ENCODE results near the gene LBHD2. TPM values are rescaled to one million over a fixed set of nuclear protein-coding genes. Genes with fewer than 3 reads are reported as not detected.

The LBHD2 gene
- total RNA-seq, 2 experiments from 2014 or later = not detected

DNA sequence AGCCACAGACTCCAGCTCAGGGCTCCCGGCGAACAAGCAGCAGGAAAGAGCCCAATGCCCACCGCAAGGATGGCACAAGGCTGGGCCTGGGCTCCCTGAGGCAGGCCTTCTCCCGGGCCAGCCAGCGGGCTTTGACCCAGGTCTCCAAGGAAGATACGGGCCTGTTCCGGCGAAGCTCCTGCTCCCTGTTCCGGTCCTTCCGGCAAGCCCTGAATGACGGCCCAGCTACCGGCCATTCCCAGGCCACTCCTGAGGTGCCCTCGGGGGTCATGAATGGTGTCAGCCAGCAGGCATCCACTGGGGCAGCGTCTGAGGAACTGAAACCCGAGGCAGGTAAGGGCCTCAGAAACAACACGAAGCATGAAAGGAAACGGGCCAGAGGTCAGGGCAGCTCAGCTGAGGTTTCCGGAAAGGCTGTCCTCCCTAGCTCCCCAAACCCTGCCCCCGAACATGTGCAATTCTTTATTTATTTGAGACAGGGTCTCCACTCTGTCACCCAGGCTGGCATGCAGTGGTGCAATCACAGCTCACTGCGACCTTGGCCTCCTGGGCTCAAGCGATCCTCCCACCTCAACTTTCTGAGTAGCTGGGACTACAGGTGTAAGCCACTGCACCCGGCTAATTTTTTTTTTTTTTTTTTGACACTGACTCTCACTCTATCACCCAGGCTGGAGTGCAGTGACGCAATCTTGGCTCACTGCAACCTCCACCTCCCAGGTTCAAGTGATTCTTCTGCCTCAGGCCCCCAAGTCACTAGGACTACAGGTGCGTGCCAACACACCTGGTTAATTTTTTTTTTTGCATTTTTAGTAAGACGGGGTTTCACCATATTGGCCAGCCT, 16.5 kb downstream of the LBHD2 start:
- Mint-ChIP-seq H3K4me3 (no peak overlapping the region), H3K36me3 (ENCODE audit: low read depth) (no peaks in the 10 kb centered on the region), H3K27me3 (peaks cover 27% of the 10 kb centered on the region), H3K27ac (no peak overlapping the region), H3K4me1 (peaks cover 7% of the 10 kb centered on the region), H3K9me3 (no peaks in the 10 kb centered on the region)
- DNase-seq = no peak
- ChIA-PET CTCF (interaction anchor here (2.3 kb wide), 1 partner anchor 41 kb away, joined by 6 read pairs; no protein-coding TSS in a partner anchor), POLR2A (no interaction called here)

GRCh38 chr14:103101257-103101962, 17.4 kb downstream of the LBHD2 start:
- Mint-ChIP-seq H3K9me3 (no peaks in the 10 kb centered on the region), H3K36me3 (ENCODE audit: low read depth) (no peaks in the 10 kb centered on the region), H3K4me3 (no peak overlapping the region), H3K4me1 (peaks cover 7% of the 10 kb centered on the region), H3K27me3 (peaks cover 31% of the 10 kb centered on the region), H3K27ac (no peak overlapping the region)
- CTCF ChIA-PET = interaction anchor here (2.3 kb wide), 1 partner anchor 40 kb away, joined by 6 read pairs; no protein-coding TSS in a partner anchor
- POLR2A ChIA-PET = no interaction called here
- DNase-seq = no peak

GRCh38 chr14:103101963-103102688, 18.1 kb downstream of the LBHD2 start:
- DNase-seq = no peak
- POLR2A ChIA-PET = no interaction called here
- Mint-ChIP-seq H3K4me1 (peaks cover 7% of the 10 kb centered on the region), H3K36me3 (ENCODE audit: low read depth) (no peaks in the 10 kb centered on the region), H3K27ac (no peak overlapping the region), H3K4me3 (no peak overlapping the region), H3K27me3 (peaks cover 31% of the 10 kb centered on the region), H3K9me3 (no peaks in the 10 kb centered on the region)
- CTCF ChIA-PET = interaction anchor here (2.3 kb wide), 1 partner anchor 39 kb away, joined by 6 read pairs; no protein-coding TSS in a partner anchor

DNA sequence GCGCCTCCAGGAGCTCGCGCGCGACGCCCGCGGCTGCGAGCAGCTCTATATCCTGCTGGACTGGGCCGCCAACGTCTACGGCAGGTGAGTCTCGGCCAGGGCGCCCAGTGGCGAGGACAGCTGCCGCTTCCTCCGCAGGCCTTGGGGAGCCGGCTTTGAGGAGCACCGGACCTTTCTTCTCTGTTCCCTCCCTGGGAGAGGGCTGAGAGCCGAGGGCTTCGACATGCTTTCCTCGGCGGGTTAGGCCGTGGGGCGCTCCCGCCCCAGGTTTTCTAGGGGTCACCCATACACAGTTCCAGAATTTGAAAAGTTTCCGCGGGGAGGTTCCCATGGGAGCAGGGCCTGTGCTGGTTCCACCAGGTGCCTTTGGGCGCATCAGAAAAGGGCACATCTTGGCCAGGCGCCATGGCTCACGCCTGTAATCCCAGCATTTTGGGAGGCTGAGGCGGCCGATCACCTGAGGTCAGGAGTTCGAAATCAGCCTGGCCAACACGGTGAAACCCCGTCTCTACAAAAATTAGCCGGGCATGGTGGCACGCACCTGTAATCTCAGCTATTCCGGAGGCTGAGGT, 18.8 kb downstream of the LBHD2 start:
- Mint-ChIP-seq H3K4me3 (no peak overlapping the region), H3K9me3 (no peaks in the 10 kb centered on the region), H3K27ac (no peak overlapping the region), H3K4me1 (peaks cover 7% of the 10 kb centered on the region), H3K36me3 (ENCODE audit: low read depth) (no peaks in the 10 kb centered on the region), H3K27me3 (peaks cover 31% of the 10 kb centered on the region)
- ChIA-PET CTCF (interaction anchor here (0.6 to 2.3 kb wide), 2 partner anchors 39 to 449 kb away, joined by 3 to 6 read pairs; no protein-coding TSS in a partner anchor), POLR2A (no interaction called here)
- DNase-seq = no peak

DNA sequence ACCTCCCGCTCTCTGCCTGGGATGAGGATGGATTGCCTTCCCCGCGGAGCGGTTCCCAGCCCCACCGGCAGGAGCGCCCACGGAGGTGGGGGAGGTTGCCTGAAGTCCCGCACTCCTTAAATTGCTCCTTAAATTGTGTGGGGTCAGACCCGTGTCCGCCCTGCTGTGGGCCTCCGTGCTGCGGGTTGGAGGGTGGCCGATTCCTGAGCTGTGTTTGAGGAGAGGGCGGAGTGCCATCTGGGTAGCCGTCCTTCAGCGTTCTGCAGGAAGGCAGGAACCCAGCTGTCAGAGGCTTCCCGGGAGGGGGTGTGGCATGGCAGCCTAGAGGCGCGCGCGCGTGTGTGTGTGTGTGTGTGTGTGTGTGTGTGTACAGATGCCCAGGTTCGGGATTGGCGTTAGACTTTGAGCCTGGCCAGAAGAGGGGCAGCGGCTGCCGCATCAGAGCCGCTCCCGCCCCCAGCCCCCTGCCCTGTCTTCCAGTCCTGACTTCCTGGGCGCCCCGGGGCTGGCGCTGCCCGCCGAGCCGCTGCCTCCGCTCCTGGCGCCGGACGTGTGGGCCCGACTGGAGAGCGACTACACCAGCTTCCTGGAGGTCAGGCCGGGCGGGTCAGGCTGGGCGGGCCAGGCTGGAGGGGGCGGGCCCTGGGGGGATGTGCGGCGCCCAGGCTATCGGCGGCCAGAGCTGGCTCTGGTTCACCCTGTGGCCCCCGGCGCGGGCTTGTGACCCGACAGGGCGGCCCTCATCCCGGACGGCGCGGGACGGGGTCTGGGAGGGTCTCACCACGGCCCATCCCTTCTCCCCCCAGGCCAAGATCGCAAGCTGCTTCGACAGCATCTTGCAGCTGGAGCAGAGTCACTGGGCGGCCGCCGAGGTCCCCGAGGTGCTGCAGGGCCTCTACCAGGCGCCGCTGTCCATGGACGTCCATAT, 19.7 kb downstream of the LBHD2 start:
- H3K4me3 Mint-ChIP-seq = no peak overlapping the region
- POLR2A ChIA-PET = no interaction called here
- H3K4me1 Mint-ChIP-seq = peaks cover 7% of the 10 kb centered on the region

DNA sequence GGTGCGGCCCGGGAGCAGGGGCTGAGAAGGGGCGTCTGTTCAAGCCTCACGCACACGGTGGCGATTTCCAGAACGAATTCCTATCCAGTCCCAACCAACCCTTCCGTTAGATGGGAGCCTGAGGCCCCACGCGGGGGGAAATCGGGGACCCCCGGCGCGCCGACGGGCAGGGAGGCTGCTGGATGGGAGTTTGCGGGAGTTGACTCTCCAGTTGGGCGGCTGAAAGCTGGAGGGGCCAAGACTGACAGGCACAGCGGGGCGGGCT, 20.3 kb downstream of the LBHD2 start:
- CTCF ChIA-PET = interaction anchor here (0.6 to 3.0 kb wide), 33 partner anchors 8 to 557 kb away, joined by 3 to 25 read pairs (median 5); partner anchors contain the start of genes EXOC3L4 and LBHD2
- peaks cover 31% of the 10 kb centered on the region for H3K27me3 Mint-ChIP-seq
- H3K4me1 Mint-ChIP-seq = peaks cover 7% of the 10 kb centered on the region
- H3K27ac Mint-ChIP-seq = no peak overlapping the region
- POLR2A ChIA-PET = no interaction called here
- DNase-seq = no peak
- no peaks in the 10 kb centered on the region for H3K9me3 Mint-ChIP-seq
- no peak overlapping the region for H3K4me3 Mint-ChIP-seq
- no peaks in the 10 kb centered on the region for H3K36me3 Mint-ChIP-seq (ENCODE audit: low read depth)

More for the DNA sequence above, 19.7 kb downstream of the LBHD2 start:
- Mint-ChIP-seq H3K36me3 (ENCODE audit: low read depth) (no peaks in the 10 kb centered on the region), H3K27me3 (peaks cover 31% of the 10 kb centered on the region), H3K9me3 (no peaks in the 10 kb centered on the region), H3K27ac (no peak overlapping the region)
- CTCF ChIA-PET = interaction anchor here (0.6 to 3.0 kb wide), 11 partner anchors 8 to 450 kb away, joined by 3 to 25 read pairs (median 7); no protein-coding TSS in a partner anchor
- DNase-seq = no peak

- Mint-ChIP-seq H3K27ac (no peak overlapping the region), H3K4me1 (peaks cover 7% of the 10 kb centered on the region), H3K4me3 (no peak overlapping the region), H3K27me3 (peaks cover 31% of the 10 kb centered on the region), H3K9me3 (no peaks in the 10 kb centered on the region), H3K36me3 (ENCODE audit: low read depth) (no peaks in the 10 kb centered on the region)
- POLR2A ChIA-PET = interaction anchor here (0.7 kb wide), 1 partner anchor 290 kb away, joined by 3 read pairs; no protein-coding TSS in a partner anchor
- peak; percentile 69 for DNase-seq
- CTCF ChIA-PET = interaction anchor here (0.6 to 3.0 kb wide), 35 partner anchors 9 to 1213 kb away, joined by 3 to 25 read pairs (median 4); partner anchors contain the start of genes EXOC3L4 and LBHD2
Measured at GRCh38 chr14:103104654-103105452, 20.8 kb downstream of the LBHD2 start.

GRCh38 chr14:103105580-103106150, 21.7 kb downstream of the LBHD2 start:
- Mint-ChIP-seq H3K9me3 (no peaks in the 10 kb centered on the region), H3K27me3 (peaks cover 31% of the 10 kb centered on the region), H3K4me3 (no peak overlapping the region), H3K27ac (no peak overlapping the region), H3K36me3 (ENCODE audit: low read depth) (no peaks in the 10 kb centered on the region), H3K4me1 (peaks cover 7% of the 10 kb centered on the region)
- ChIA-PET POLR2A (no interaction called here), CTCF (interaction anchor here (0.9 to 3.0 kb wide), 21 partner anchors 10 to 411 kb away, joined by 3 to 25 read pairs (median 8); partner anchors contain the start of gene EXOC3L4)
- DNase-seq = peak; percentile 26

GRCh38 chr14:103107455-103107854, 23.4 kb downstream of the LBHD2 start:
- peaks cover 7% of the 10 kb centered on the region for H3K4me1 Mint-ChIP-seq
- H3K36me3 Mint-ChIP-seq (ENCODE audit: low read depth) = no peaks in the 10 kb centered on the region

GRCh38 chr14:103107941-103108748, 24.1 kb downstream of the LBHD2 start:
- Mint-ChIP-seq H3K27ac (no peak overlapping the region), H3K36me3 (ENCODE audit: low read depth) (no peaks in the 10 kb centered on the region), H3K27me3 (peaks cover 16% of the 10 kb centered on the region), H3K4me3 (no peak overlapping the region), H3K4me1 (peaks cover 7% of the 10 kb centered on the region), H3K9me3 (no peaks in the 10 kb centered on the region)
- ChIA-PET CTCF (no interaction called here), POLR2A (interaction anchor here (0.7 kb wide), 1 partner anchor 523 kb away, joined by 3 read pairs; no protein-coding TSS in a partner anchor)
- DNase-seq = no peak

More at GRCh38 chr14:103107455-103107854, 23.4 kb downstream of the LBHD2 start:
- ChIA-PET CTCF (no interaction called here), POLR2A (no interaction called here)
- H3K27ac Mint-ChIP-seq = no peak overlapping the region
- H3K4me3 Mint-ChIP-seq = no peak overlapping the region
- peaks cover 21% of the 10 kb centered on the region for H3K27me3 Mint-ChIP-seq
- H3K9me3 Mint-ChIP-seq = no peaks in the 10 kb centered on the region
- DNase-seq = no peak
